IPS-11a (cell line): ENCODE results near the gene DUOX2.
"Not testable (repeated sequence)": the region's sequence is repeated elsewhere in the genome, so short reads cannot be mapped to it uniquely, and the experiment has no call there.

Source experiments
- H3K4me3 ChIP-seq: one replicate; pipeline ENCODE4 v1.5.1; 2013; ENCODE audit warnings: low read depth, low read length, control low read depth

Gene DUOX2

DNA sequence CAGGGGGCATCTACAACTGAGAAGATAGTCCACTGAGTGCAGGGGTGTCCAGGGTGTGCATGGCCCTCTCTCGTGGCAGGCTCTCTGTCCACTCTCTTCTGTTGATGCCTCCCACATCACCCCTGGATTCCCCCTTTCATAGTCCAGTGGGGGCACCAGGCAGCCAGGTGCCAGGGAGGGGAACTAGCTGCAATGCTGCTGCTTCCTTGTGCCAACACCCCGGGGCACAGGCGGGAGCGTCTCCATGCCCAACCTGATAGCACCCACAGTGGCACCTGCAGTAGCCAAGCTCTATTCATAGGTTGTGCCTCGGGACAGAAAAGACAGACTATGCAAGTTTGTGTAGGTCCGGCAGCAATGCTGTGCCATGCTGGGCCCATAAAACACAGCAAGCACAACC lies 11.7 kb downstream of the DUOX2 start:
- H3K4me3 ChIP-seq = no peak overlapping the region

DNA sequence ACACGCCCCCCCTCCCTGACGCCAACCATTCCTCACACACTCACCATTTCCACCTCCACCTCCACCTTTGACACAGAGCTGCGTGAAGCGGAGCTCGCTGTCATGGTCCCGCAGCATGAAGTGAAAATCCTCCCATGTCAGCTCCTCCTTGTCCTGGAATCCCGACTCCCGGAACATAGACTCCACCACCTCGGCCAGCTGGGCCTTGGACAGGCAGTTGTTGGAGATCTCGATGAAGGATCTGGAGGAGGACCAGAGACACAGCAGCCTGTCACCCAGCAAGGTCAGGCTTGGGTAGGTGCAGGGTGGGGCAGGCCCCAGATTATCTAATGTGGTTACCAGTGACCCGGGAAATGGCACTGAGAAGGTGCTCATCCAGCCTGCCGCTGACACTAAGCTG lies 12.2 kb downstream of the DUOX2 start:
- no peak overlapping the region for H3K4me3 ChIP-seq

DNA sequence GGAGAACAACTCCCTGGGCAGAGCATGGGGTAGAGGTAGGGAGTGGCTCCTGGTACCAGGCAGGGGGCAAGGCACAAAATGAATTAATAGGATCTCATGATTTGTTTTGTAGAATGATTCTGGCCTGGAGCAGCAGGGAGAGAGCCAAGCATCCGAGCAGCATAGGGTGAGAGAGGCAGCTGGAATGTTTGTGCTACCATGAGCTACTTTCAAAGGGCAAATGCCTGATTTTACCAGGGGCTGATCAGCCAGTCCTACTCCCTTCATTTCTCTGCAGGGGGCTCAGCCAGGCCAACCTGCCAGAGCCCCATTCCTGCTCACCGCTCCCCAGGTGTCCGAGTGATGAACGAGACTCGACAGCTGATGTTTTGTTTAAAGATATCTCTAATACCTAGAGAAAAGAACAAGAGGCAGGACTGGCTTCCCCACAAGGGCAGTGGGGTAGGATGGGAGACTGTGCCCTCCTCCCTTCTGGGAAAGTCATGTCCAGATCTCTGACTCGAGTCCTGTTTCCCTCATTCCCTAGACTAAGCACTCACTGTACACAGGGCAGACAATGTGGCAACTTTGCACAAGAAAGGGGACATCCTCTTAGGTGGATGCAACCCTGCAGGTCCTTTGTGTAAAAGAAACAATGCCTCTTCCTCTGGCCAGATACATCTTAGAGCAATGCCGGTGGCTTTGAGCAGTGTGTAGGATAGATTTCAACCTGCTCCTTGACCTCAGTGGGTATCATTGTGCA lies 12.9 kb downstream of the DUOX2 start:
- H3K4me3 ChIP-seq = no peak overlapping the region

DNA sequence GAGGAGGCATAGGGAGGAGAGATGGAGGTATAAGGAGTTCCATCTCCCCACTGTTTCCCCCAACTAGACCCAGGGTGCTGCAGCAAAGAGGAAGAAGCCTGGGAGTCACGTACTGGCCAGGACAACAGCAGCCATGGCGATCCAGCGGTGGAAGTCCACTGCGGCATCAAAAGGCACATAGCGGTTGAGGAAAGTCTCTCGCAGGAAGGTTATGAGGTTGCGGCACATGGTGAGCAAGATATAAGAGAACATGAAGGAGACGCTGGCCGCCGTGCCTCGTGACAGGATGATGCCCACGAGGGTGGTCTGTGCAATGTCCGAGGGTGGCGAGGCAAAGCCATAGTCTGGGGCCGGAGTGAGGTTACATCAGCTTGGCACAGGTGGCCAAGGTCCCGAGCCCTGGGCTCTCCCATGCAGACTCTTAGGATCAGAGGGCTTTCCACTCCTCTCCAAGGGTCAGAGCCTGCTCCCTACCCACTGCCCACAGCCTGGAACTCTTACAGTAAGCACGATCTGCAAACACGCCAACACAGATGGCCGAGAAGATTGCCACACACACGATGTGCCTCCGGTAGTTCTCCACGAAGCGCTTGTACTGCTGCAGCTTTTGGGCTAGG lies 14.3 kb downstream of the DUOX2 start:
- H3K4me3 ChIP-seq = no peak overlapping the region

DNA sequence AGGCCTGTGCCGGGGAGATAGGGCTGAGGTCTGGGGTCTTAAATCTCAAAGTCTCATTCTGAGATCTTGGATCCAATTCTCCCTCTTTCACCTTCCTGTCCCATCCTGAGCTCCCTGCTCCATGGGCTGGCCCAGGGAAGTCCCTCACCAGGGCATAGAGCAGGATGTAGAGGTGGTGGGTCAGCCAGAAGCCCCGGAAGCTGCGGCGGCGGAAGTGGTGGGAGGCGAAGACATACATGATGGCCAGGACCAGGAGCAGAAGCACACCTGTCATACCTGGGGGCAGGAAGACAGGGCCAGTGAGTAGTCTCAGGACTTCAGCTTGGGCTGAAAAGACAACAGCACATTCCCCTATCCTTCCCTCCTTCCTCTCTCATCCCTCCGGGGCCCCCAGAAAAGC lies 16.5 kb downstream of the DUOX2 start:
- H3K4me3 ChIP-seq = no peak overlapping the region

DNA sequence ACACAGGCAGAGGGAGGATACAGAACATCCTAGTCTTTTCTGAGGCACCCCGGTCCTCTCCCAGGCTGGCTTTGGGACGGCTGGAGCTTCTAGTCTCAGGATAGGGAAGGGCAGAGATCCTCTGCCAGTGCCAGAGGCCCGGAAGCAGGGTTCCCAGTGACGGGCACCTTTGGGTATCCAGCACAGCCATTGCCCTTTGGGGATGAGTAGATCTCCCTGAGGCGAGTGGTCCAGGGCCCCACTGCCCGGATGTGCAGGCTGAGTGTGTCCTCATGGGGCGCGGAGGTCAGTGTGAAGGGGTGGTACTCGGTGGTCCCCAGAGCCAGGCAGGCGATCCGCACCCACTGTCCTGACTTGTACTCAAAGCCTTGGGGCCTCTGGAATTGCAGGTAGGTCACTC lies 18.3 kb downstream of the DUOX2 start:
- no peak overlapping the region for H3K4me3 ChIP-seq

DNA sequence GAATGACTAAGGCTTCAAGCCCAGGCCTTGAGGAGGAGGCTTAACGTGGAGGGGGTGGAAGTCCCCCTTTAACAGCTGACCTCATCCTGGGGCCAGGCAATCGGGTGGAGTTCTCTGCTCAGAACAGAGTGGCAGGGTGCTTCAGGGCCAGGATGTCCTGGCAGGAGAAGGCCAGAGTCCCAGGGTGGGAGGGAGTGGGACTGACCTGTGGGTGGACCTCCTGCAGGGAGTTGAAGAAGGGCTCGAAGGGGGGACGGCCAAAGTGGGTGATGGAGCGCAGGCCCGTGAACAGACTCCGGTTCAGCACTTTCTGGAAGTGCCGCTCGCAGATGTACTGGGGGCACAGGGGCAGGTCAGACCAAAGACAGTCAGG lies 19.6 kb downstream of the DUOX2 start:
- H3K4me3 ChIP-seq = no peak overlapping the region

DNA sequence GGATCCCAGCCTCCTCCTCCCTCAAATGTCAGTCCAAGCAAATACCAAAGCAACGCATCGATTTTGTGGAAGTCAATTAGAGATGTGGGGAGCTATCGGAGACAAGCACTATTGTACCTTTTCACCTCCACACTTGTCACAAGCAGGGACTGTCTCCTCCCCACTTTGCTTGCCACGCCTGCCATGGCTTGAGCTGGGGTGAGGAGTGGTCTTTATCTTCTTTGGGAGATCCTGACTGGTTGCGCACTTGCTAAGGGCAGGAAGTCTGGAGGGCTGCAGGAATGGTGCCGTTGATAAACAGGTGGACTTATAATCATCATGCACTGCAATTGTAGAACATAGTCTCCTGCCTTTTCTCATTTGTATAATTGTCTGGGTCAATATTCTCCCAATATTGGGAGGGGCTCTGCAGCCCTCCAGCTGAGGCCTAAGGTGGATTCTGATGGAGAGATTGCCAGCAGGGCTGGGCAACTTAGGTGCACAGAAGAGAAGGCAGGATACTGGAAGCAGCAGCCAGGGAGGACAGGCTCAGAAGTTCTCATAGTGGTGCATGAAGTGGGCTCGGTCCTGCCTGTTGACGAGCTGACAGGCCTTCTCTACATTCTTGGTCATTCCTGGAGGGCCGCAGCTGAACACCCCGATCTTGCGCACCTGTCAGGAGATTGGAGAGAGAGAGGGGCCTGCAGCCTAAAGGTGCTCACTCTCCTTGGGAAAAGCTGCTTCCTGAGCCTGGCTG lies 20.2 kb downstream of the DUOX2 start:
- H3K4me3 ChIP-seq = no peak overlapping the region

DNA sequence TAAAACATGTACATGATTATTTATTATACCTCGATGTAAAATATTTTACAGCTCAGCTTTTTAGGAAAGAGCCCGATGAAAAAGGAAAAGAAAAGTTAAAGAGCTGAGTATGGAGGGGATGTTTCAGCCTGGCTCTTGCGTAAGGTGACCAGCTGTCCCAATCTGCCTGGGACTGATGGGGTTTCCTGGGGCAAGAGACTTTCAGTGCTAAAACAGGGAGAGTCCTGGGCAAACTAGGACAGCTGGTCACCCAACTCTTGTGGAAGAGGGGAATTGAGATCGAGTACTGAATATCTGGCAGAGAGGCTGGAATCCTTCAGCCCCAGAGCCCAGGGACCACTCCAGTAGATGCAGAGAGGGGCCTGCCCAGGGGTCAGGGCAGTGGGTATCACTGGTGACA lies 21.0 kb downstream of the DUOX2 start:
- no peak overlapping the region for H3K4me3 ChIP-seq

DNA sequence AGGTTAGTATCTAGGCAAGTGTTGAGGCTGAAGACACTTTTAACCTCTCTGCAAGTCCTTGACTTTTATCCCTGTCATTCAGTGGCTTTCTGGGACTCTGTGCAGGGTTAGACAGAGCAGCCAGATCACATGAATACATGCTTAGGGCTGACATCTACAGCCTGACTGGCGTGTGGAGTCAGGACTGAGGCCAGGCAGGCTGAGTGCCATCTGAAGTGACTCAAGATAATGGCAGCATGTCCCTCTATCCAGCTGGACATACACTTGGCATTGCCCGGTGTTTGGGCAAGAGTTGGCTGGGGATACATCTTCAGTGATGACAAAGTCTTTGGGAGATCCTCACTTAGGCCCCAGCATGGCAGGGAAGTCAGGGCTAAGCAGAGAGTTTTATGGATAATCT lies 22.4 kb downstream of the DUOX2 start:
- H3K4me3 ChIP-seq = no peak overlapping the region

DNA sequence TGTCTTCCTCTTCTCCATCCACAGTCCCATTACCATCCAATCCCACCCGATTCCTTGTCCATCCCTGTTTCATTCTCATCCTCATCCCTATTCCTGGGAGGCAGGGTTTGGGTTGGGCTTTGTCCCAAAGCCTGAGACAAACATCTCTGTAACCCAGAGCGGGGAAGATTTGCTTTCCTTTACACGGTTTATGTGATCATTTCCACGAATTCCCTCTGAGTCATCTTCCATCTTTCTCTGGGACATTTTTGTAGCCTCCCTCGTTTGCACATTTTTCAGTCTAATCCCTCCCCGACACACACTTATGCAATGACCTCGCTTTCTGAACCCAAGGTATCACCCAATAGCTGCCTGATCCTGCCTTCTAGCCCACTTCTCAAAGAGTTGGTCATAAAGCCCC lies 22.8 kb downstream of the DUOX2 start:
- no peak overlapping the region for H3K4me3 ChIP-seq

DNA sequence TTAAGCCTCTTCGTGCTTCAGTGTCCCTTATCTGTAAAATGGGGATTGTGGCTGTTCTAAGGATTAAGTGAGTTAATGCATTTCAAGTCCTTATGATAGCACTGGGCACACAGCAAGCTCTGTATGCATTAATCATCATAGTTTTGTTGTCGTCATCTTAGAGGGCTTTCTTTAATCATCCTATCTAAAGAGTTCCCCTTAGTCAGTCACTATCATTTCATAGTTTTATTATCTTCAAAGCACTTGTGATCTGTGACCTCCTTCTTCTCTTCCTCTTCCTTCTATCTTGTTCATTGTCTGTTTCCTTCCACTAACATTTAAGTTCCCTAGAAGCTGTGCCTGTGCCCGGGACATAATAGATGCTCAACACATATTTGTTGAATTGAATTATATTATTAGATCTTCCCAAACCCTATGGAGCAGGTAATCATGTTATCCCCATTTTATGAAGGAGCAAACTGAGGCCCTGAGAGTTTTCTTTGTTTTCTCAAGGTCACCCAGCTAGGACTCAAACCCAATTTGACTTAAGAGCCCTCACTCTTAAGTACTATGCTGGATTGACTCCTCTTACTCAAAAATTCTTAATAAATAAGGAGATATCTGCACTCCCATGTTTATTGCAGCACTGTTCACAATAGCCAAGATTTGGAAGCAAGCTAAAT lies 24.1 kb downstream of the DUOX2 start:
- no peak overlapping the region for H3K4me3 ChIP-seq

DNA sequence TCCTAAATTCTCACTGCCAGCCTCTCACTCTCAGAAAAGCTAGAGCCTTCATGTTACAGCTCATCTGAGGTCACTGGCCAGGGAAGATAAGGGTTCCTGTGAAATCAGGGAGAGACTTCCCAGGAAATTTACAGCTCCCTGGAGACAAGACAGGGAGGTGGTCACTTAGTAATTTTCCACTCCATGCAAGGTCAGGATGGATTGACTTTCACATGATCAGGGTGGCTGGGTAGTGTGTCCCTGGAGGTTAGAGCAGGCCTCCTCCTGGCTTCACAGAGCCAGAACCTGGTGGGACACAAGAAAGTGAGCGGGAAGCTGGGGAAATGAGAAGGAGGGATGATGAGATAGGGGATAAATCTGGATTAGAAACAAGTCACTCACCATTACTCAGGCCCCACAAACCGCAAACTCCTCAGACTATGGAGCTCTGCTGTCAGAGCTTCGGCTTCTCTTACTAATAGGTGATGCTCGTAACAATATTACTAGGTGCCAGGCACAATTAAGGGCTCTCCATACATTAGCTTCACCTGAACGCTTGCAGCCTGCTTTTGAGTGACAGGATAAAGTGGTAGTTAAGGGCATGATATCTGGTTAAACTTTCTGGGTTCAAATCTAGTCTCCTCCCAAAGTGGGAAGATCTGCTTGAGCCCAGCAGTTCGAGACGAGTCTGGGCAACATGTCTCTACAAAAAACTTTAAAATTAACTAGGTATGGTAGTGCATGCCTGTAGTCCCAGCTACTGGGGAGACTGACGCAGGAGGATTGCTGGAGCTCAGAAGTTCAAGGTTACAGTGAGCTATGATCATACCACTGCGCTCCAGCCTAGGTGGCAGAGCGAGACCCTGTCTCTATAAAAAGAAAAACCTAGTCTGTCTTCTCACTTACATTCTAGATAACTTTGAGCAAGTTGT lies 24.9 kb downstream of the DUOX2 start:
- no peak overlapping the region for H3K4me3 ChIP-seq

DNA sequence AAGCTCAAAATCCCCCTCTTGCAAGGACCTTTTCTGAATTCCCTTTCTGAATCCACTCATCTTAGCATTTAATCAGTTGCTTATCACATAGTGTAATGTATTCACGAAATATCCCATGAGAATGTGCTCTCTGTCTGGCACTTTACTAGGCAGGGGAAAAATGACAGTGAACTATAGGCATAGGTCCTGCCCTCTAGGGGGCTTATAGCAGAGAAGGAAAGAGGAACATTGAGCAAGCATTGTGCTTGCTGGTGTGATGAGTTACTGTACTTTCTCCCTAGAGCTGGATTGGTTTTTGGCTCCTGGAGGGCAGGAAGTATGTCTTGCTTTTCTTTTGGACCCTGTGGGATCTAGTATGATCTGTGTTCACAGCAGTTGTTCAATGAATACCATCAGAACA lies 26.5 kb downstream of the DUOX2 start:
- no peak overlapping the region for H3K4me3 ChIP-seq

DNA sequence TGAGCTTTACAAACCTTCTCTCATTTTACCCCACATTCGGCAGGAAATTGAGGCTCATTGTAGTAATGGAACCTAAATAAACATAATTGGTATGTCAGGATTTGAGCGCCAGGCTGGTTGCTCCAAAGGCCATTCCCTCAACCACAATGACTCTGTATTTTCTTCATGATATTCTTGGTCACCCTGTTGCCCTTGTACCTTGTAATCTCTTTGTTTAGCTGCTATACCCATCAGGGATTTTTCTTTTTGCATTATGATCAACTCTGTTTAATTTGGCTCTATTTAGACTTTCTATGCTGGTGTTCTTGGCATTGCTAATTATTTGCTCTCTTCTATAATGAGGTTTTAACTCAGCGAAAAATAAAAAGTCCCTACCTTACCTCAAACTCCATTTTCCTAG lies 29.8 kb downstream of the DUOX2 start:
- H3K4me3 ChIP-seq = no peak overlapping the region

DNA sequence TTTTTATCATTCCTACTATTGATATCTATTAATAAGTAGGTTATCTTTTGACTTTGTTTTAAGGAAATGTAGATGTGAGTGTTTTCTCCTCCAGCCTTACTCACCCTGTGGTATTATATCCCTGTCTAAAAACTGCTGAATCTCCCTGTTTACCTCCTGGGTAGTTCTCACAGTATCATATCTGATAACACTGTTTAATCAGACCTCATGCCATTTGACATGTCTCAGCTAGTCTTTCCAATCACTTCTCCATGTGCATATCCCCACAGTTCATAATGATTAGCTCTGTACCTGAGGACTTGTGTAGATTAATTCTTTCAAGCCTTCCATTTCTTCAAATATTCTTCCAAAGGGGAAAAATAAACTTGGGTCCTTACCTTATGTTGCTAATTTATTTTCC lies 30.7 kb downstream of the DUOX2 start:
- H3K4me3 ChIP-seq = no peak overlapping the region

DNA sequence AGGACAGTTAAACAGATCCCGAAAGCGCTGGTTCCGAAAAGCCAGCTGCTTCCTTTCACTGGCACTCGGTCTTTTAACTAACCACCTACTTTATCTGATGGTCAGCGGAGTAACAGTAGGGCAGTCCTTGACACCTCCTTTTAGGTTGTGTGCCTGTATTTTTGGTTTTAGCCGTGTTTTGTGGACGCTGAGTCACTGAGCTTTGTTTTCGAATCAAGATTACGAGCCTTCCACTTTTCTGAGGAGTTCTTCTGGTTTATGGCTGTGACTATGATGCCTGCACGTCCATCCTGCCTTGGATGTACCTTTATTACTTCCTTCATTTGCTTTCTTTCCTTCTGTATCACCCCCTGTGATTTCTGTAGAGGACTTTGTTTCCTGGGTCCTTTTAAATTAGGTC lies 31.6 kb downstream of the DUOX2 start:
- H3K4me3 ChIP-seq = not testable (repeated sequence)

DNA sequence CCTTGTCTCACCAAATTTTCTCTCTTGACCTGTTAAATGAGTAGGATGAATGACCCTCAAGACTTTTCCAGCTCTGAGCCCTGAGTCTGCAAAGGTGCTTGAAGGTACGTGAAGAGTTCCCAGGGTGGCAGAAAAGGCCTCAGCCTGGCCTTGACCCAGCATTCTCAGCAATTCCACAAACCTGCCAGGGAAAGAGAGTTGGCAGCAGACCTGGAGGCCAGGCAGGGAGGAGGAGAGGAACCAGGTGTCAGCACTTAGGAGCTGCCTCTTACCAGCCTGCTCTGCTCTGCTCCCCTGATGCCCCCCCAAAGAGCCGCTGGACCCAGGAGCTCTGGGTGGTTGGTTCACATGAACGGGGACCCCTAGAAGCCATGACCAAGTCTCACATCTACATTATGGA lies 33.4 kb downstream of the DUOX2 start:
- not testable (repeated sequence) for H3K4me3 ChIP-seq

DNA sequence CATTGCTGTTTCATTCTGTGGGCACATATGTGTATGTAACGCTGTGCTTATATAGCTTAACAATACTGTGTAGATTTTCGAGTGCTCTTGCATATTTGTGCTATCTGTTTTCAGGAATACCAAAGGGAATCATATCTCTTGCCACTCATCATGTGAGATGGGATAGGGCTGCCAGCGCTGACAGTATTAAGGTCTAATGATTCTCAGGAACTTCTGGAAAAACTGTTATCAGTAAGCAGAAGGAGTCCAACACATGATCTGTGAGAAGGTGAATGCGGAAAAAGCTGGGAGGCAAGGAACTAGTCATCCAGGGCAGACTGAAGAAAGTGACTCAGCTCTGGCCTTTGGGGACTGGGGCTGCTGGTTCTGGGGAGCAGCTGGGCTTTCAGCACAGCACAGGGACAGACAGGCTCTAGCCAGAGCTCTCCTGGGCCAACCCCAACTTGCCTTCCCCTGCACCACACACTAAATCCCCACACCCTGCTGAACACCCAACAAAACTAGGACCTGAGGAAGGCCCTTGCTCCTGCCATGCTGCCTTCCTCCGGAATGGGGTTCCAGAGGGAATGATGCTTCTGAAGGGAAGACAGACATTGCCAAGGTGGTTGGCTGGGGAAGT lies 34.2 kb downstream of the DUOX2 start:
- not testable (repeated sequence) for H3K4me3 ChIP-seq

DNA sequence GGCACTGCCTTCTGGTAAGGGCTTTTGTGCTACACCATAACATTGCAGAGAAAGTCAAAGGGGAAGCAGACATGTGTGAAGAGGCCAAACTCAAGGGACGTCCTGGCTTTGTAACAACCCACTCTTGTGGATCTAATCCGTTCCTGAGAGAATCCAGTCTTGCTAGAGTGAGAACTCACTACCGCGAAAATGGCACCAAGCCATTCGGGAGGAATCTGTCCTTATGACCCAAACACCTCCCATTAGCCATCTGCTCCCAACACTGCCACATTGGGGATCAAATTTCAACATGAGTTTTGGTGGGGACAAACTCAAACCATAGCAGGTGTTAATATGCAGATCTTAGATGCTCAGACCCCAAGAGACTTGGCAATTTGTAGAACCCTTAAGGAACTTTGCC lies 34.8 kb downstream of the DUOX2 start:
- H3K4me3 ChIP-seq = not testable (repeated sequence)
